NCI-H2171 (cell line): ENCODE measurements around the gene FAR2.
"Not testable (repeated sequence)": the region's sequence is repeated elsewhere in the genome, so short reads cannot be mapped to it uniquely, and the experiment has no call there.

Experiments
- DNase-seq: peaks from one replicate; lab custom pipeline; 2025; lab: John Stamatoyannopoulos, UW

FAR2 gene

DNA sequence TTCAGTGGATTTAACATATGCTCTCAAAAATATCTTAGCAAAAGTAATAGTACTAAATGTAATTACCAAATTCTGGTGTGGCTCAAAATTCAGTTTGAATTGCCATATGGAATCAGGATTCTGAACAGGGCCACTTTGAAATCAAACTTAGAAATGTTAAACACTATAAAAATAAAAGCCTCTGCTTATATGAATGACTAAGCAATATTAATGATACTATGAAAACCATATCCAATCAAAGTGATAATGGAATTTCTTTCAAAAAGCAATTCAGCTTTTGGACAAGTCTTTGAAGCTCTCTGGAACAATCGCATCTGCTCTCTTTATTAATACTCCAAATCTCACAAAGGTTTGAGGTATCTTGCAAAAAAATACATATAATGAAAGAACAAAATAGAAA is 180.3 kb downstream of the FAR2 start:
- no peak for DNase-seq

DNA sequence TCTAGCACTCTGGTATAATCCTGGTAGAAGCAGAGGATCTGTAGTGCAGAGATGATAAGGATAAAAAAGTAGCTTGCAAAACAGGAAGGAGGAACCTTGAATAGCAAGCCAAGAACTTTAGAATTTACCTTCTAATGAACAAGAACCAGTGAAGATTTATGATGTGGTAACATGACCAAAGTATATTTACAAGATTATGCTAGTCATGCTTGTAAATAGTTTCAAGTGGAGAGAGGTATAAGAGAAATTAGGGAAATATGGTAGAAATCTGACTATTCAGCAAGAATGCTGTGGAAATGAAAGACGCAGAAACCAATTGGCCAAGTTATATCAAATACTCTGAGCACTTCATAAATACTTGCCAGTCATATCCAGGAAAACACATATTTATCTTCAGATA is 184.1 kb downstream of the FAR2 start:
- DNase-seq, result no peak

GRCh38 chr12:29334937-29335336 is 185.9 kb downstream of the FAR2 start:
- no peak for DNase-seq

DNA sequence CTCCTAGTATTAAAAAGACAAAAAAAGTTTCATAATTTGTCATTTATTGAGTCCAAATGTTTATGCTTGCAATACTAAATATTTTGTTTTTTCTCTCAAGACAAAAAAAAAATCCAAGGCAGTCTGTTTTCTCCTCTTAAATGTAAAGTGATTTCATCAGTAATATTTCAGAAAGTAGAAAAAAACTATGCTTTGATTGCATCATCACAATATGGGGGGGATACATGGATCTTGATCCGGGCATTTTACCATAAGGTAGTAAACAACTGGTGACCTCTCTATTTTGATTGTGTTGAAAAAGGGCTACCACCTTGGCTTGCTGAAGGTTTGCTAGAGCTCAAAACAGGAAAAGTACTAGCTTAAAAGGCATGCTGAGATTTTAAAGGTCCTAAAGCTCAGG is 188.2 kb downstream of the FAR2 start:
- no peak for DNase-seq

DNA sequence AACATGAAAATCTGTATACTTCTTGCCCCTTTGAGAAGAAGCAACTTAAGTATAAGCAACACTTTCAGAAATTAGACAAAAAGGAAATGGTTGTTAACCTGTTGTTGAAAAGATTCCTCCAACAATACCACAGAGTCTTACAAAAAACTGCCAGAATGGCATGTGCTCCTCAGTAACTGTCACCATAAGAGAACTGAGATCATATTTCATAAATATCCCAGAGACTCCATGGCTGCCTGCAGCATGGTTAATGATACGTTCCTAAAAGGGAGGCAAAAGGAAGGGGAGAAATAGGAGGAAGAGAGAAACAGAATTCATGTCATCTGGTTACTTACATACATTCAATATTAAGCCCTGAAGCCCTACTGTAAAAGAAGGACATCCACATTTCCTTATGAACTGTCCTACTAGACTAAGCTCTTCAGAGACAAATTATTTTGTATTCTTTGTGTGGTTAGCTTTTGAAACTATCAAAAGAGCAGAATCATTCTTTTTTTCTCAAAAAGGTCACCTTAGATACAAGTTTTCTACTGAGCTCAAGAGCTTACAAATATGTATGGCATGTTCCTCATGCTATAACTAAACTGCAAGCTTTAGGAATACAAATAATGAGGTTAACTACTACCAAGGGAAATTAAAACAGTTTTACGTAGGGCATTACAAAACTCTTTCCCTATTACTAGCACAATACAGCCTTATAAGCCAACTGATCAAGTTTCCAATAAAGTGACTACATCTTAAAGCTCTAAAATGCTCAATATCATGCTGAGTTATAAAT is 194.1 kb downstream of the FAR2 start:
- DNase-seq, result peak; percentile 25

- DNase-seq, result no peak
Observed at GRCh38 chr12:29346769-29347421, 197.8 kb downstream of the FAR2 start.

- no peak for DNase-seq
Observed at GRCh38 chr12:29350080-29350479, 201.0 kb downstream of the FAR2 start.

DNA sequence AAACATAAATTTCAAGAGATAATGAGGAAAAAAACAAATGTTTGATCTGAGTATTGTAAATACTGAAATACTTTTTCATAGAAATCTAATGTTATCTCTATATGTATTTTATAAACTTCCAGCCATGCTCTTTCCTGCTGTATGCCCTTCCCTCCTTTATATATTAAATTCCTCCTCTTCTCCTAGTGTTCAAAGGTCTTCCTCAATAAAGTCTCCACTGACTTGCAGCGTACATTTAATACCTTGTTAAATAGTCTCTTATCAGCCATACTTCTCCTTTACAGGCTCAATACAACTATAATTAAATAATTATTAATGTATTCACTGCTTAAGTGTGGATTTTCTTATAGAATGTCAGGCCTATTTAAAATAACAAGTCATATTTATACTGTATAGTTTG is 205.9 kb downstream of the FAR2 start:
- DNase-seq, result no peak

- DNase-seq, result no peak
Observed at GRCh38 chr12:29365091-29365490, 216.0 kb downstream of the FAR2 start.

DNA sequence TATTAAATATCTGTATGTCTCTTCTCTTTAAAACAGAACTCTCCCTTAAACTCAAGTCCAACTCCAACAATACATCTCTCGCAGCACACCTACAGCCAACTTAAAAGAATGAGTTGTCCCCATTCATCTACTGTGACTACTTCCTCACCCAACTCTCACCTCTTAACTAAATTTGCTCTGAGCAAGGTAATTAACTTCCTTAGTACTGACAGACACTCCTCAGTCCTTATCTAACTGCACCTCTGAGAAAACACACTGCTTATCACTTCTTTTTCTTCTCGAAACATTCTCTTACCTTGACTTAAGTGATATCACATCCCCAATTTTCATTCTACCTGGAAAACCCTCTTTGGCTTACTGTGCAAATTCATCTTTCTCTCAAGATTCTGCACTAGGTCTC is 224.9 kb downstream of the FAR2 start:
- no peak for DNase-seq

DNA sequence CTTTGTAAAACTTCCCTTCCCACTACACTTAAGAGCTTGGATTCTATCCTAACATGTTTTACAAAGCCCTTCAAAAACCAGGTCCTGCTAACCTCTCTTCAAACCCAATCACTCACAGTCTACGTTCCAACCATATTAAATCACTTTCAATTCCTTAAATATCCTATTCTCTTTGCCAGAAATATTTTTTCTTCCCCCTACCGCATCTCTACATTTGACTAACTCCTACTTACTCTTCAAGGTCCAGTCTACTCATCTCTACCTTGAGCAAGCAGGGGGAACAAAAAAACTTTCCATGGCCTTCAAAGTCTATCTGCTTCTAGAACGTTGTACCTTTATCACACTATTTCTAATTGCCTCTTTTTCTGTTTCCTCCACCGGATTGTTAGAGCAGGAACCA is 225.8 kb downstream of the FAR2 start:
- no peak for DNase-seq

GRCh38 chr12:29376118-29376517 is 227.0 kb downstream of the FAR2 start:
- no peak for DNase-seq

DNA sequence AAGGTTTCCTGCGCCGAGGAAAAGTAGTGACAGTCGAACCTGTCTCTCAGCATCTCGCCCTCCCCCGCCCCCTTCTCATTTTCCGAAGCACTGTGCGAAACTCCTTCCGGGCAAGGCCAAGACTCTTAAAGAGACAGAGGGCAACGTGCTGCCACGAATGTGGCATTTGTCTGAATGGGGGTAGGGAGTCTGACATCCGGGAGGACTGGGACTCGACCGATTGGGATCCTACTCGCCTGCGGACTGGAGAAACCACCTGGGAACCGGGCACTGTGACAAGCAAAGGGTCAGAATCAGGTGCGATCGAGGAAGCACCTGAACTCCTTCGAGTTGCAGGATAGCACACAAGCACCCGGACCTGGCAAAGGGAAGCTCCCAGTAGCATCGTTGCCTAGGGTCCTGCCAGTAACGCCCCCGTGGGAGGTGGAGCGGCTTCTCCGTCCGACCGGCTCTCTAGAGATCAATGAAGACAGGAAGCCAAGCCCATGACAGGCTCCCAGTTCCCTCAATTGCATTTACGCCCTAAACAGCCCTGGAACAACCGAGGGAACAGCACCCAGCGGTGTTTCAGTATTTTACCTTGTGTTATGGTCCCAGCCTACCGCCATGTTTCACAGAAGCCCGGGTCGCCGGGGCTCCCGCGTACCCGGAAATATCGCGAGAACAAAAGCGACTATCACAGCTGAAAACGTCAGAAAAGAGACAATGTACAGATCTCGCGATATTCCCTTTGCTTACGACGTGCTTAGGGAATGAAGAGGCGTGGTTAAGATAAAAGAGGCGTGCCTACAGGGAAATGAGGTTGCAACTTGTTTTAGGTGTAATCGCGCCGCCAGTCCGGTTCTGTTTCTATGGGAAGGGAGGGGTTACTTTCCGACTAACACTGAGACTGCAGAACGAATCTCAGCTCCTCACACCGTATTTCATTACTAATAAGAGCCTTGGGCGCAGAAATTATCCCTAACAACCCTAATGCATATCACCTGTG is 231.8 kb downstream of the FAR2 start, which contains the start of gene ERGIC2:
ERGIC2 (minus strand) TSS at position 637 of the 988 bp plus-strand sequence. CDS start 9,539 bp downstream, outside the sequence.
- DNase-seq, result peak; percentile 99

DNA sequence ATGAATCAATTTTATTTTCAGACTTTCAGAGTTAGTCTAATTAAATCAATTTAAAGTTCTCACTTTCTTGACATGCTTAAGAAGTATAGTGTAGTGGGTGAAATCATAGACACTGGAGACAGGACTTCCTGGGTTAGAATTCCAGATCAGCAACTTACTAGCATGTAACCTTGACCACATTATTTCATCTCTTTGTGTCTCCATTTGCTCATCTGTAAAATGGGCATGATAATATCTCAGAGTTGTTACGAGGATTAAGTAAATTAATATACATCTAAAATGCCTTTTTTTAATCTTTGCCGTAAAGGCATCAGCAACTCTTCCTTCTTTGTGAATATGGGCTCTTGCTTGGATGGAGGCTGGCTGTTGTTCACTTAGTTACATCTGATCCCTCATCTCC is 233.2 kb downstream of the FAR2 start:
- no peak for DNase-seq

GRCh38 chr12:29385194-29385593 is 236.1 kb downstream of the FAR2 start:
- not testable (repeated sequence) for DNase-seq
